HTERT RPE-1 (cell line): ENCODE results near the gene PYROXD2.

Experiments
- in situ Hi-C: fragments of 300-500 bp; cut with MboI; formaldehyde crosslinking; loops from 4 replicates; pipeline ENCODE4 v1.14.3; 2020; ENCODE audit warnings: low sequenced_read_pairs

PYROXD2 gene

GRCh38 chr10:98340261-98340939 is 74.6 kb downstream of the PYROXD2 start:
- in situ Hi-C loops: no loop called here

- in situ Hi-C loops: no loop called here
Observed at GRCh38 chr10:98339799-98340198, 75.2 kb downstream of the PYROXD2 start.

- in situ Hi-C loops: no loop called here
Observed at GRCh38 chr10:98338896-98339295, 76.1 kb downstream of the PYROXD2 start.

GRCh38 chr10:98338318-98338717 is 76.7 kb downstream of the PYROXD2 start:
- in situ Hi-C loops: no loop called here

- in situ Hi-C loops: no loop called here
Observed at GRCh38 chr10:98337484-98337883, 77.5 kb downstream of the PYROXD2 start.
